Middle frontal gyrus (tissue), 1 donor: ENCODE measurements around the gene SLC38A10.
"Not testable (repeated sequence)": the region's sequence is repeated elsewhere in the genome, so short reads cannot be mapped to it uniquely, and the experiment has no call there.

Experiments
- DNase-seq: peaks from one replicate; pipeline ENCODE4 v3.0.0-alpha.2; 2015; ENCODE audit warnings: low spot score; ENCODE audit errors: extremely low spot score

SLC38A10 gene

DNA sequence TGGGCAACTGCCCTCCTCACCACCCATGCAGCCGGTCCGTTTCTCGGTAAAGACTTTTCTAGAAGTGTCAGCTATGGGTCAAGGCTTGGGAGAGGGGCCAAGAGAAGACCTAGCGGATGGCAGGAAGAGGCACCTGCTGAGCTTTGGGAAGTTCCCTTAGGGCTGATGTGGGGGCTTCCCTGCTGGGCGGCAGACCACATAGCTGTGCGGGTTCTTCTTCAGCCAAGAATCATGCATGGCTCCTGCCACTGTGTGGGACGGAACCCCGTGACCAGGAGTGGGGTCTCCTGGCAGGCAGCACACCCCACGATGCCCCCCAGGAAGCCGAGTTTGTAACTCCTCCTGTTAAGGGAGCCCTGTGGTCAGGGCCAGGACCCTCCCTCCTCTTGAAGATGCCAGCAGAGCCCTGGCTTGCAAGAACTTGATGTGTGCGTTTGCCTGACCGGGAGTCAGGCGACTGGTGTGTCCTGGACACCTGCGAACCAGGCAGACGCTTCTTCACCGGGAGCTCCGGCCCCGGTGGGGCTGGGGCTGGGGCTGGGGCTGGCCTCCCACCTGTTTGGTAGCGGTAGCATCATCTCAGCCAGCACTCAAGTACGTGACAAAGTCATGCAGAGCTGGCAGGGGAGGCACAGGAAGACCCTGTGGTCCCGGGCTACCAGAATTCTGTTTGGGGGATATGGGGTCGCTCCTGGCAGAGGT lies 17.7 kb upstream of the SLC38A10 start:
- no peak for DNase-seq

DNA sequence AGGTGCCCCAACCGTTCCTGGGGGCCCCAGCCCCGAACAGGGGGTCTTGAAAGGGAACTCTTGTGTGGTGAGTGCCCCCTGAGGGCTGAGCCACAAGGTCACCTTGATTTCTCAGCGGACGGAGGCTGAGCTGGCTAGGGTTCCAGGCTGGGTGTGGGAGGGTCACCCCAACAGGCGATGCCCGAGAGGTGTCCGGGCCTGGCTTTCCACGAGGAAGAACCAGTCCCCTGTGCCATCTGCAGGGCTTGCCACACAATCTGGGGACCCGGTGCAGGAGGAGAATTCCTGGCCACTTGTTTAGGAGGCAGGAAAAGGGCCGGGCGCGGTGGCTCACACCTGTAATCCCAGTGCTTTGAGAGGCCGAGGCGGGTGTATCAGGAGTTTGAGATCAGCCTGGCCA lies 16.8 kb upstream of the SLC38A10 start:
- DNase-seq, result no peak

DNA sequence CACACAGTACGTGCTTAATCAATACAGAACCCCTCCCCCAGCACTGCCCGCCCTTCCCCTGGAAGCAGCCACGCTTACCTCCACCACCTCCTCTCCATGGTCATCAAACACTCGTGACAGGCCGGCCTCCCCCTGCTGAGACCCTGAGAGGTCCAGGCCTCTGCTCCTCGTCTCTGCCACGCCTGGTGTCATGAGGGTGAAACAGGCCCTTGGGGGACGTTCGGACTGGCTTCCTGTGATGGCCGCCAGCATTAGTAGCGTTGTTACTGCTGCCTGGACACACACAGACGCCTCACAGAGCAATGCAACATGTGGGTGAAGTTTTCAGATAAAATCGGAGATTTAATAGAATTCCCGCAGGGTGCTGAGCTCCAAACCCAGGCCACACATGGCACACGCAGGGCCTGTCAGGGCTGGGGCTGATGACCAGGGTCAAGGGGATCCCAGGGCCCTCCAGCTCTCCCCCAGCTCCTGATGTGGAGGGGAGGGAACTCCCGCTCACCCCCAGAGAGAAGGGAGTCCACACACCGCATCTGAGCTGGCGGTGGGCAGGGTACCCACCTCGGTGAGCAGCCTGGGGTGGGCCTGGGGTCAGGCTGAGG lies 15.9 kb upstream of the SLC38A10 start:
- no peak for DNase-seq

DNA sequence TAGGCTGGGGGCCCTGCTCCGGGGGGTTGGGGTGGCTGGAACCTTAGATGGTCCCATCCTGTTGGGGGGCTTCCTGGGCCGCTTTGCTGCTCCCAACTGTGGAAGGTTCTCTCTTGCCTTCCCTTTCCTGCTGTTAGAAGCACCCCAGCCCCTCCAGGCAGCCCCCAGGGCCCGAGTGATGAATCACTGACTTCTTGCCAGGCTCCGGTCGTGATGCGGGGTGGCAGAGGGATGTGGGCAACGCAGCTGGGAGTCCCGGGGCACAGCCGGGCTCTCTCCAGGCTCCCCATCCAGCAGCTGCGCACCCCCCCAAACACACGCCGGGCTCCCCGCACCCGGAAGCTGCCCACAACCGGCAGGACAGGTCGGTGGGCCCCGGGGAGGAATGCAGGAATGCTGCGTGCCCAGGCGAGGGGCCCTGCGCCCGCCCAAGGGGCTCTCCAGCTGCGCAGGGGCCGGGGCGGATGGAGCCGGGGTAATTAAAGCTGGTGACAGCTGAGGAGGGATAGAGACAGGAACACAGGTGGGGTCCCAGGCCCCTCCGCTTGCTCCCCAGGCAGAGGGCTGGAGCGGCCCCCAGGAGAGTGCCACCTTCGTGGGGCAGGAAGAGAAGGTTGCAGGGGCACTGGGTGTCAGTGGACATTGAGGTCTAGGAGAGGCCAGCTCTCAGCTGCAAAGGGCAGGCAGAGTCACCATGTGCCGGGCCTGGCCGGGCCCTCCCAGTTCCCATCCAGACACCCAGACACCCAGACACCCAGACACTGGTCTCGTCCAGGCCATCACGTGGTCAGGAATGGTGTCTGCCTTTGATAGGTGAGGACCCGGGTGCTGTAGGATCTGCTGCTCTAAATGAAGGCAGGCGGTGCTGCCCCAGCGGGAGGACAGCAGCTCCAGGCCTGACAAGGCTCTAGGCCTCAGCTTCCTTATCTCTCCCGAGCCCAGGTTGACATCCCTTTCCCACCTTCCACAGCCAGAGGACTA lies 15.0 kb upstream of the SLC38A10 start:
- DNase-seq, result no peak

DNA sequence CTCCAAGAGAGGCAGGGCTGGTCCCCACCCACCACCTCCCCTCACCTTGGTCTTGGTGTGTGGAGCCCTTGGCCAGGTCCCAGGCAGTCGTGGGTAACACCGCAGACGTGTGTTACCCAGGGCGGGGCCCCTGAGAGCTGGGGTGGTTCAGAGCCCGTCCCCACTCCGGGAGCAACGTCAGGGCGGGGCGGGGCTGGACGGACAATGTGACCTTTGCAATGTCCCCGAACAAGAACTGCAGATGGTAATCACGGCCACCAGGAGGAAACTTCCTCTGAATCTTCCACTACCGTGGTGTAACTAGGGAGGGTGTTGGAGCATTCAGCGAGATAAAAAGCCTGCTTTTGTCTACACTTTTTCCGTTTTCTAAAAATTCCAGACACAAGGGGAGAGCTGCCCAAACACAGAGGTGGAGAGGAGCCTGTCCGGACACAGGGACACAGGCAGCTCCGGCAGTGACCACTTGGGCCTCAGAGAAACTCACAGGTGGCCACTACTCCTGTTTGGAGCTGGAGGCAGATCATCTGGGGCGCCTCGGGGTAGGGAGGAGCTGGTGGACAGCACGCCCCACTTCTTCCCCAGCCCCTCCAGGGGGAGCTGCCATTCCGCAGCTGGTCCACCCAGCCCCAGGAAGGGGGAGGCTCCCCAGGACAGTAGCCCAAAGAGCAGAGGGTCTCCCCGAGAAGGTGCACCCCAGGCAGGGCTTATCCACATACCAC lies 14.2 kb upstream of the SLC38A10 start:
- no peak for DNase-seq

DNA sequence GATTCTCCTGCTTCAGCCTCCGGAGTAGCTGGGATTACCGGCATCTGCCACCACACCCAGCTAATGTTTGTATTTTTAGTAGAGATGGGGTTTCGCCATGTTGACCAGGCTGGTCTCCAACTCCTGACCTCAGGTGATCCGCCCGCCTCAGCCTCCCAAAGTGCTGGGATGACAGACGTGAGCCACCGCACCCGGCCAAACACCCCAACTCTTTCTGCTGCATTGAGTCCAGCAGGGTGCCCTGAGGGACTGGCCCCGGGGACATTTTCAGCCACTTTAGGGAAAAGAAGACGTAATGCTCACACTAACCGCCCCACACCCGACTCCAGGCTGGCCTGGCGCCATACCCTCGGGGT lies 13.7 kb upstream of the SLC38A10 start:
- DNase-seq, result not testable (repeated sequence)

DNA sequence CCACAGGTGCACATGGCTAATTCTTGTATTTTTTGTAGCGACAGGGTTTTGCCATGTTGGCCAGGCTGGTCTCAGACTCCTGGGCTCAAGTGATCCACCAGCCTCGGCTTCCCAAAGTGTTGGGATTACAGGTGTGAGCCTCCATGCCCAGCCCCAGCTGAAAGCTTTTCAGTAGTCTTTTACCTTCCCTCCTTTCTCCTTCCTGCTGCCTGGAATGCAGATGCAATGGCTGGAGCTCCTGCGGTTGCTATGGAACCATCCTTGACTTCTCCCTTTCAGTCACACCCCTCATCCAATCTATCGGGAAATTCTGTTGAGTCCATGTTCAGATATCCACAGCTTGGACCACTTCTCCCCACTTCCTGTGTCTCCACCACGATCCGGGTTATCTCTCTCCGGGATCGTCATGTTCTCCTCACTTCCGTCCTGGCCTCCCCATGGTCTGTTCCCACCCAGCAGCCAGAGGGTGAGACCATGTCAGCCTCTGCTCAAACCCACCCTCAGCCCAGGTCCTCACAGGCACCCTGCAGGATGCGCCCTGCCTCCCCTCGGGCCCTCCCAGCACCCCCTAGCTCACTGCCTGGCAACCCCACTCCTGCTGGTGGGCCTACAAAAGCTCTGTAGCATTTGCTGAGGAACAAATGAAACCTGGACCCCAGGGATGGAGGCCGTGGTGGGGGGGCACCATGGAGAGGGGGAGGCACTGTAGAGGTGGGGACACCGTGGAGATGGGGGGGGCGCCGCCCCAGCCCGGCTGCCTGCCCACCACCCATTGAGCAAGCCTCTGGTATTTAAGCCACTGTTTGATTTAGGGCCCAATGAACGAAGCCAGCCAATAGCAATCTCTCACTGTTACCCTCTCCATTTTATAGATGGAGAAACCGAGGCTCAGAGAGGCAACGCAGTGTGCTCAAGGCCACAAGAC lies 12.8 kb upstream of the SLC38A10 start:
- DNase-seq, result no peak

DNA sequence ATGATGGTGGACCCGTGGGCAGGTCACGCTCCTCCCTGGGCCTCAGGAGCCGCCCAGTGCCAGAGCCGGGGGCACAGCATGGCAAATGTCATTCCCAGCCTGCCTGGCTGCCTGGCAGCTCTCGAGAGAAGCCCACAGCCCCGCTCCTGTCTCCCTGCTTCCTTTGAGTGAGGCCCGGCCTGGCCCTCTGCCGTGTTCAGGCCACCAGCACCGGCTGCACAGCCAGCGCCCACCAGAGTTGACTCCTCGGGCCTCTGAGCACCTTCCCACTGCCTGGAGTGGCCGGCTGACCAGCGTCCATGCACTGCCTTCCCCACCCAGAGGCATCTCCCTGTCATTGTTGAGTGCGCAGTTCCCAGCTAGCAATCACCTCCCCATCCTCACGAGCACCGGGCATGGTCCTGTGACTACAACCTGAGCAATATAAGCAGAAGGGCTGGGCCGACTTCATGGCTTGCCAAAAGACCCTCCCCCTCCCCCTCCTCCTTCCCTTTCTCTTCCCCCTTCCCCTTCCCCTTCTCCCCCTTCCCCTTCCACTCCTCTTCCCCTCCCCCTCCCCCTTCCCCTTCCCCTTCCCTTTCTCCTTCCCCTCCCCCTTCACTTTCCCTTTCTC lies 11.9 kb upstream of the SLC38A10 start:
- no peak for DNase-seq

DNA sequence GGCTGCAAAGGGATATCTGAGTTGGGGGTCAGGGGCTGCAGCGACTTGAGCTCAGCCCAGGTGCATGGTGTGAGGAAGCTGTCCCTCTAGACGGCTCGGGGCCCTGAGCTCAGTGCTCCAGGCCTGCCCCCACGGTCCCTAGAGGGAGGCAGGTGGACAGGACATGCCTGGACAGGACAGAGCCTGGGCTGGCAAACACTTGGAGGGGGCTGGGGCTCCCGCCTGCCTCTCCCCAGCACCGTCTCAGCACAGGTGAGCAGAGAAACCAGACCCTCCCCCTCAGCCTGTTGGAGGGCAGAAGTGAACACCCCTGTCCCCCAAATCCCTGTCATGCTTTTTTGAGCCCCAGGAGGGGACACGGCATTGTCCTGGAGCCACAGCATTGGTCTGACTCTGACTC lies 11.4 kb upstream of the SLC38A10 start:
- DNase-seq, result no peak

DNA sequence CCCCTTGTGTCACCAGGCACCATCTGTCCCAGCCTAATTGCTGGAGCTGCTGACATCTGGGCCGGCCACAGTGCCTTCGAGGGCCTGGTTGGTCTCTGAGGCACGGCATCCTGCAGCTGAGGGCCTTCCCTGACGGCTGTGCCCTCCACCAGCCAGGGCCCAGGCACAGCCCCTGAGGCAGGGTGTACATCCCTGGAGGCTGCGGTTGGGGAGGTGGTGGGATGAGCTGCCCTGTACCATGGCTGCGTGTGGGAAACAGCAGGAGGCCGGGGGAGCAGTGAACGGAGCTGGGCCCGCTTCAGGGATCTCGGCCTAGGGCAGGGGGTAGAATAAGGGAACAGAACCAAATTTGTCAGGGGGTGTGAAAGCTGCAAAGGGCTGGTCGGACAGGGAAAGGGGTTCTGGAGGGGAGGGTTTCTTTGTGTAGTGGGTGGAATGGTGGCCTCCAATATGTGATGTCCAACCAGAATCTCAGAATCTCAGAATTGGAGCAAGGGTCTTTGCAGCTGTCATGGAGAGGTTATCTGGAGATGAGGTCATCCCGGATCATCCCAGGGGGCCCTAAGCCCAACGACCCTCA lies 10.0 kb upstream of the SLC38A10 start:
- DNase-seq, result no peak

DNA sequence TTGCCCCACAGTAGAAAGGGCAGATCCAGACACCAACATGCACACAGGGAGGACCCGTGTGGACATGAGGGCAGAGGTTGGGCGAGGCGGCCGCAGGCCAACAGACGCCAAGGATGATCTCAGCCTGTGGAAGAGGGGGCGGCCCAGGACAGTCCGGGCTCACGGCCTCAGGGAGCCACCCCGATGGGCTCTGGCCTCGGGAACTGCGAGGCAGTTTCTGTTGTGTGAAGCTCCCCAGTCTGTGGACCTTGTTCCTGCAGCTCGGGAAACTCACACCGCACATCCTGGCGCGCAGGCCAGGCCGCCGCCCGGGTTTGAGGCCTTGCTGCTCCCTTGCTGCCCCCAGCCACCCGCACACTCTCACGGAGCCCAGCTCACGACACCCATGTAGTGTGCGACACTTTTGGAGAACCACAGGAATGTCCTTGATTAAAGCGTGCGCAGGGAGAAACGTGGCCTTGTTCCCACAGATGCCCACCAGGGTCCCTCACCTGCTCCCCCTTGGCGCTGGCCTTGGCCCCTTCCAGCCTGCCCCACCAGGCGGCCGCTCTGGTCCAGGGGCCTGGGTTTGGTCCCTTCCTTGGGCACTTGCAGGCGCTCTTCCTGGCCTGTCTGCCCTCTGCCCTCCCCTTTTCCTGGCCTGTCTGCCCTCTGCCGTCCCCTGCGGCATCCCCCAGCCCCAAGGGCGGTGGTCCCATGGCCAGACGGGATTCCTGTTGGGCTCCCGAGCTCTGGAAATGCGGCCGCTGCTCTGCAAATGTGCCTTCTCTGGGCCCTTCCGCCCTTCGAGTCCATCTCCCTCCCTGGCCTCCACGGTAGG lies 9.3 kb upstream of the SLC38A10 start:
- no peak for DNase-seq

DNA sequence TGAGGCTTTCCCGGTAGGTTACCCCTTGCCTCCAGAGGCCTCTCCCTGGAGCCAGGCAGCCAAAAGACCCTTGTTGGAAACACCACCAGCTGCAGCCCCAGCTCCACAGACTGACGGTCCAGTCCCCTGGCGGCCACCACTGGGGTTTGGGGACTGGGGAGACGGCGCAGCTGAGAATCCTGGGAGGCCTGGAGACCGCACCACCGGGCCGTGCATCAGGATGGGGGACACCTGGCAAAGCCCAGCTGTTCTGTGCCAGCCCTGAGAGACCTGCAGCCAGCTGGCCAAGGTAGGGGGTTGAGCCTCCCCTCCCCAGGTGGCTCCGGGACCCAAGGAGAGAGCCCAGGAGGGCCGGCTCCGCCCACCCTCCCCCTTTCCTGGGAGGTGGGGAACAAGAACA lies 8.3 kb upstream of the SLC38A10 start:
- no peak for DNase-seq

DNA sequence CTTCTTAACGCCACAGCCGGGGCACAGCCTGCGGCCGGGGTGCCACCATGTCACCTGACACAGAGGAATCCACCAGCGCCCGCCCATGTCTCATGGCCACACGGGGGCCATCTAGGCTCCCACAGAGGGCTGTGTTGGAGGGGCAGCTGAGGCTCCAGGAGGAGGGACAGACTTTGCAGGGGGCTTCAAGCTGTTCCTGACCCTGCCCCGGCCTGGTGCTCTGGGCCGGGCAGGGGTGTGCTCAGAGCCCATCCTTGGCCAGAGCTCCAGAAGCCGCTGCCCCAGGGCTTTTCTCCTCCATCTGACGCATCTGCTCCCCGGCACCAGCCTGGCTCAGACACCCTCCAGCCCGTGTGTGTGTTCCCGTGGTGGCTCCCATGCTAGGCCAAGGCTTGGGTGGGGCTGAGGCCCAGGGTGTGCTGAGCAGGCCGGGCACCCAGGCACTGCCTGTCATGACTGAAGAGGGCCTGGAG lies 7.8 kb upstream of the SLC38A10 start:
- no peak for DNase-seq

DNA sequence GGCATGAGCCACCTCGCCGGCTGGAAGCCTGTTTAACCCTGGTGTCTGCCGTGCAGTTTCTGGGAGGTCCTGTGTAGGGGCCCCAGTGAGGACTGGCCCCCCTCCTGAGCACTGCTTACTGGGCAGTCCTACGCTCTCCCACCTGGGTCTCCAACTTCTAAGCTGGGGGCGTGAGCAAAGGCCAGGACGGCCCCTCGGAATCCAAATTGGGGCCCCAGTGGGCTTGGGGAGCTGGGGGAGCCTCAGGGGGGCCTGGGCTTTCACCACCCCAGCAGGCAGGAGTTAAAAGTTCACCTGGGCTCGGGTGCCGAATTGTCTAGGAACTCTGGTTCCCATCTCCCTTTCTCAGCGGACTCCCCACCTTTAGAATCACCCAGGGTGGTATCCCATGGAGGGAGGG lies 7.2 kb upstream of the SLC38A10 start:
- DNase-seq, result no peak

DNA sequence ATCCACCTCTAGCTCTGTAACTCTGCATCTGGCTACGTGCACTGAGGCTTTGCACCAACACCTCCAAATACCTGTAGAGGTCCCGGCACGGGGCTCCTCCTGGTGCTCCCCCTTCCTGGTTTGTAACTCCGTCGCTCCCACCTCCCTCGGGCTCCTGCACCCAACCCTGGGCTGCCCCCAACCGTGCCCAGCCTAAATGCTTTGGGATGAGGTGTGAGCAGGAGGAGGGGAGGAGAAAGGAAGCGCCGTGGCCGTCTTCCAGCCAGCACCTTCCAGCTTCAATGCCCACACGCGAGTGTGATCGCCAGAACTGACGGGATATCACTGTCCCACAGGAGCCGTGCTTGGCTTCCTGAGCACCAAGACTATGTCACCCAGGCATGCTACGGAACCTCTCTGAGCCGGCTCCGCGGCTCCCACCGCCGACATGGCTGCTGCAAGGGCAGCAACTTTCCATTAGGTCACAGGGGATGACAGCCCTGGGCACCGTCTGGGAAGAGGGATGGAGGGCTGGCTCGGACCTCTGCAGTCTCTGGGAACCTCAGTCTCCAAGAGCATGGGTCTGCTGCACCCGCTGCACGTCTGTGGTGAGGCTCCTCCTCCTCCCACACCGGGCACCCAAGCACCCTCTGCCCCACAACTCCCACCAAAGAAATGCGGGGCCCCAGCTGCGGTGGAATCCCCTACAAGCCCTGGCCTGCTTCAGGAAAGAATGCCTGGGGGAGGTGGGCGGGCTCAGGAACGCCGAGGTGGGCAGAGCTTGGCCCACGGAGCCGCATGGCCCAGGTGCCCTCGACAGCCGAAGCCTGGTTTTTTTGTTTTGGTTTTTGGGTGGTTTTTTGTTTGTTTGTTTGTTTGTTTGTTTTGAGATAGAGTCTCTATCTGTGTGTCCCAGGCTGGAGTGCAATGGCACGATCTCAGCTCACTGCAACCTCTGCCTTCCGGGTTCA lies 6.4 kb upstream of the SLC38A10 start:
- no peak for DNase-seq

DNA sequence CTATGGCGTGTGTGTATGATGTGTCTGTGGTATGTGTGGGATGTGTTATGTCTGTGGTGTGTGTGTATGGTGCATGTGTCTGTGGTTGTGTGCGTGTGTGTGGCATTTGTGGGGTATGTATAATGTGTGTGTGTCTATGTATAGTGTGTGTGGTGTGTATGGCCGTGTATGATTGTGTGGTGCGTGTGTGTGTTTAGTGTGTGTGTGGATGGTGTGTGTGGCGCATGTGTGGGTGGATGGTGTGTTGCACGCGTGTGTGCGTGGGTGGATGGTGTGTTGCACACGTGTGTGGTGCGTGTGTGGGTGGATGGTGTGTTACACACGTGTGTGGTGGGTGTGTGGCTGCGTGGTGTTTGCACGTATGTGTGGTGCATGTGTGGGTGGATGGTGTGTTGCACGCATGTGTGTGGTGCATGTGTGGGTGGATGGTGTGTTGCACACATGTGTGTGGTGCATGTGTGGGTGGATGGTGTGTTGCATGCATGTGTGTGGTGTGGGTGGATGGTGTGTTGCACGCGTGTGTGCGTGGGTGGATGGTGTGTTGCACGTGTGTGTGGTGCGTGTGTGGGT lies 5.6 kb upstream of the SLC38A10 start:
- DNase-seq, result no peak

DNA sequence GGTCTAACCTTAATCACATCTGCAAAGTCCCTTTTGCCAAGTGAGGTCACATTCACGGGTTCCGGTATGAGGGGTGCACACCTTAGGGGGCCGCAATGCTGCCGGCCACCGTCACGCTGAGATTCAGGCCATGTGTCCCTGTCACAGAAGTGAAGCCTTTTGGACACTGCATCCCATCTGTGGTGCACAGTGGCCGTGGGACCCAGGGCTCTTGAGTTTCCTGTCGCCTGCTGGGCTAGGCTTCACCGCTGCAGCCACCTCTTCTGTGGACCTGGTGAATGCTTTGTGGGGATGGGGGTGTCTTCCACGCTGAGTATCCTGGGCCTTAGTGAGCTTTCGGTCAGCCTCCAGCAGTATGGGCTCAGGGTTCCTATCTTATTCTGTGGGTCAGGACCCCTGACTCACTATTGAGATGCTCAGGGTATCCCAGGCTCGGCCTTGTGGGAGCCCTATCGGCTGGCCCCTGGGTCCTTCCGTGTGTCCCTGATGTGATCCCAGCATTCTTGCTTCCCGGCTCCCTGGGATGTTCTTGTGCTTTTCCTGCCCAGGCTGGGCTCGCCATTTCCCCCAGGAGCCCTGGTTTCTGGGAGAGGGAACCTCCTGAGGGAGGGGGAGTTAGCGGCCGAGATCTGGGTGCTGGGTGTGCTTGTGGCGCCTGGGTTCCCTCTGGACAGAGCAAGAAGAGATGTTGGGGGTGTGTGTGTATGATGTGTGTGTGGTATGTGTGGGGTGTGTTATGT lies 4.9 kb upstream of the SLC38A10 start:
- DNase-seq, result no peak
